Measurements from ENCODE around the gene EZH1.
"Not testable (repeated sequence)": the region's sequence is repeated elsewhere in the genome, so short reads cannot be mapped to it uniquely, and the experiment has no call there.

DNA sequence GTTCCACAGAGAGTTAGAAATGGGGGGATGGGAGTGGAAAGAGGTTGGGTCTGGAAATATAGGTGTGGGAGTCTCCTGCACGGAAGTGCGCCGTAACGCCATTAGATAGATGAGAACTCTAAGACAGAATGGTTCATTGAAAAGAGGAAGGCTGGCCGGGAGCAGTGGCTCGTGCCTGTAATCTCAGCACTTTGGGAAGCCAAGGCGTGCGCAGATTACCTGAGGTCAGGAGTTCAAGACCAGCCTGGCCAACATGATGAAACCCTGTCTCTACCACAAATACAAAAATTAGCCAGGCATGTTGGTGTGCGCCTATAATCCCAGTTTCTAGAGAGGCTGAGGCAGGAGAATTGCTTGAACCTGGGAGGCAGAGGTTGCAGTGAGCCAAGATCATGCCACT lies 23.2 kb upstream of the EZH1 start:
- TF ChIP-seq EP300, POLR2AphosphoS5 (IDR thresholded peaks at IDR 0.05): not testable (repeated sequence)
- TF ChIP-seq, protein P1, sequence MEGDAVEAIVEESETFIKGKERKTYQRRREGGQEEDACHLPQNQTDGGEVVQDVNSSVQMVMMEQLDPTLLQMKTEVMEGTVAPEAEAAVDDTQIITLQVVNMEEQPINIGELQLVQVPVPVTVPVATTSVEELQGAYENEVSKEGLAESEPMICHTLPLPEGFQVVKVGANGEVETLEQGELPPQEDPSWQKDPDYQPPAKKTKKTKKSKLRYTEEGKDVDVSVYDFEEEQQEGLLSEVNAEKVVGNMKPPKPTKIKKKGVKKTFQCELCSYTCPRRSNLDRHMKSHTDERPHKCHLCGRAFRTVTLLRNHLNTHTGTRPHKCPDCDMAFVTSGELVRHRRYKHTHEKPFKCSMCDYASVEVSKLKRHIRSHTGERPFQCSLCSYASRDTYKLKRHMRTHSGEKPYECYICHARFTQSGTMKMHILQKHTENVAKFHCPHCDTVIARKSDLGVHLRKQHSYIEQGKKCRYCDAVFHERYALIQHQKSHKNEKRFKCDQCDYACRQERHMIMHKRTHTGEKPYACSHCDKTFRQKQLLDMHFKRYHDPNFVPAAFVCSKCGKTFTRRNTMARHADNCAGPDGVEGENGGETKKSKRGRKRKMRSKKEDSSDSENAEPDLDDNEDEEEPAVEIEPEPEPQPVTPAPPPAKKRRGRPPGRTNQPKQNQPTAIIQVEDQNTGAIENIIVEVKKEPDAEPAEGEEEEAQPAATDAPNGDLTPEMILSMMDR (IDR thresholded peaks at IDR 0.05) = not testable (repeated sequence)

Measured in suprapubic skin (tissue), 4 donors.